ENCODE results near the gene FAM50B.

Gene FAM50B, protein sequence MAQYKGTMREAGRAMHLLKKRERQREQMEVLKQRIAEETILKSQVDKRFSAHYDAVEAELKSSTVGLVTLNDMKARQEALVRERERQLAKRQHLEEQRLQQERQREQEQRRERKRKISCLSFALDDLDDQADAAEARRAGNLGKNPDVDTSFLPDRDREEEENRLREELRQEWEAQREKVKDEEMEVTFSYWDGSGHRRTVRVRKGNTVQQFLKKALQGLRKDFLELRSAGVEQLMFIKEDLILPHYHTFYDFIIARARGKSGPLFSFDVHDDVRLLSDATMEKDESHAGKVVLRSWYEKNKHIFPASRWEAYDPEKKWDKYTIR

DNA sequence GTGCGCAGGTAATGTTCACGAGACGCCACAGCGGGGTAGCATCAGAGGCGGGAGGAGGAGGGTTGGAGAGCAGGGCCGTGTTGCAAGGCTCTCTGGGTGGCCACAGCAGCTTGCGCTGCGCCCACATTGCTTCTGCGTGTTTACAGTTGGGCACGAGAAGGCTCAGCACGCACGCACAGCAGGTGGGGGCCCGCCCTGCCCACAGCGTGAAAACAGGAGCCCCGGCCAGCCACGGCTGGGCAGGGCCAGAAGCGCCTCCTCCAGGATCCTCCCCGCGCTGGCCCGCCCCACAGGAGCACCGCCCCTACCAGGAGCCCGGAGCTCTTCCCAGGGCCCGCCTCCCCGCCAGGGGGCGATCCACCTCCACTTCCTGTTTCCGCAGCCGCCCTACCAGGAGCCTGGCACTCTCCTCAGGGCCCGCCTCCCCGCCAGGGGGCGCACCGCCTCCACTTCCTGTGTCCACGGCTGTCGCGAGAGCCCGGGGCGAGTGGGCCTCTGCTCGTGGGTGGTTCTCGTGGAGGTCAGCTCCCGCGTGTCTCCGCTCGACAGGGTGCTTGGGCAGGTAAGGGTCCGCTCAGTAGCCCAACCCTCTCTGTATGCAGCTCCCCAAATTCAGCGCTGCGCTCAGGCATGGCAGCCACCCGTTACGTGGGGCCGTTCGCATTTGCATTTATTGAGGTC, at the start of gene FAM50B:
TSS of gene FAM50B (plus strand) at position 449 of the 681 bp plus-strand sequence. CDS start 439 bp downstream, outside the sequence.
- DNase-seq (ENCODE audit: low read depth in 1 of 2, low spot score in 1 of 2), result peak; percentile 84 to 86

DNA sequence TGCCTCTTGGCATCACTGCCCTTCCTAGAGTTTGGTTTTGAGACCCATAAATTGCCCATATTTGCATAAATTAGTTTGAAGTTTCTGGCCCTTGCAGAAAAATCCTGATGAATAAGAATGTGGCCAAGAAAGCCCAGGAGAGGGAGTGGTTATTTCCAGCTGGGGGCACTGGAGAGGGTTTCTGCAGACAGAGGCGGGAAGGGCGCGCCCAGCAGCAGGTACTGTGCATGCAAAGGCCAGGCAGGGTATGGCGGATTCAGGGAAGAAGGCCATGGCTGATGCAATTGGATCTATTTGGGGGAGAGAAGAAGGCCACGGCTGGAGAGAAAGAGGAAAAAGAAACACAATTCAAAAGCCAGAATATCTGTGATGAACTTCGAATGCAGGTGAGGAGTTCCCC, 49.5 kb upstream of the FAM50B start:
- DNase-seq (ENCODE audit: low read depth in 1 of 2, low spot score in 1 of 2), result no peak

DNA sequence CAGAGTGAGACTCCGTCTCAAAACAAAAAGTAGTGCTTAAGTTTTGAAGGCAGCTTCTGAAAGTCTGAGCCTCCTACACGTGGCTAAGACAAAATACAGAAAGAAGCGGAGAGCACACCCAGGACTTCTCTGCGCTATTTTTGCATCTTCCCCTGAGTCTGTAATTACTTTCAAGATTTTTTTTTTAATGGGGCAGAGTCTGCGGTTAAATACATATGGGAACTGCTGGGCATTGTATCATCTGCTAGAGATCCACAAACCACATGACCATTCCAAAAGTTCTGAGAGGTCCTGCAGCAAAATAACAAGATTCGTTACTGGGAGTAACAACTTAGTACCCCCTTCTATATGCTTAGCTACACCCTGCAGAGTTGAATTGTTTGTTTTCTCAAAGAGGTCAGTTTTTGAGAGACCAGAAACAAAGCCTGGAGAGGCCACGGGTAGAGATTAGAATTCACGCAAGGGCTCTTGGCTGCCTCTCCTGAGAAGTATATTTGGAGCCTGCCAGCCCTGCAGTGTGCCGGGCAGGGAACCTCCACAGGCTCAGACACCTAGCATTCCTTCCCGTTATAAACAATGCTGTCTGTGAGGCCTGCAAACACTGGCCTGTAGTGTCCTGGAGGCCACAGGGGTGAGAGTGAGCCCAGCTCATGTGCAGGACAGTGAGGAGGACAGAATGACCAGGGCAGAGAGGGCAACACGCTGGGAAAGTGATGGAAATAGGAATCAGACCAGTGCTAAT, 48.2 kb upstream of the FAM50B start:
- DNase-seq (ENCODE audit: low read depth in 1 of 2, low spot score in 1 of 2), result no peak

DNA sequence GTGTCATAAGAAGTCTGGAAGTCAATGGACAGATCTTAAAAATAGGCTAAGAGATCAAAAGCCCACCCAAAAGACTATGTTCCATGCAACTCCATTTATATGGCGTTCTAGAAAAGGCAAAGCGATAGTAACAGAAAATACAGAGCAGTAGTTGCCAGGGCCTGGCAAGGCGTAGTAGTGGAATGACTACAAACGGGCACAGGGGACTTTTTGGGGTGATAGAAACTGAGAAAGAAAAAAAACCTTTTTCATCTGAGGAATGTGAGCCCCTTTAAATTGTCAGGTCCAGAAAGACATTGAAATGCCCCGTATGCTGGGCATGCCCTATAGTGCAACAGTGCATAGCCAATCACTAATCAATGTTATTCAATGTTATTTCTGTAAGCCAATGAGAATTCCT, 47.2 kb upstream of the FAM50B start:
- no peak for DNase-seq (ENCODE audit: low read depth in 1 of 2, low spot score in 1 of 2)

DNA sequence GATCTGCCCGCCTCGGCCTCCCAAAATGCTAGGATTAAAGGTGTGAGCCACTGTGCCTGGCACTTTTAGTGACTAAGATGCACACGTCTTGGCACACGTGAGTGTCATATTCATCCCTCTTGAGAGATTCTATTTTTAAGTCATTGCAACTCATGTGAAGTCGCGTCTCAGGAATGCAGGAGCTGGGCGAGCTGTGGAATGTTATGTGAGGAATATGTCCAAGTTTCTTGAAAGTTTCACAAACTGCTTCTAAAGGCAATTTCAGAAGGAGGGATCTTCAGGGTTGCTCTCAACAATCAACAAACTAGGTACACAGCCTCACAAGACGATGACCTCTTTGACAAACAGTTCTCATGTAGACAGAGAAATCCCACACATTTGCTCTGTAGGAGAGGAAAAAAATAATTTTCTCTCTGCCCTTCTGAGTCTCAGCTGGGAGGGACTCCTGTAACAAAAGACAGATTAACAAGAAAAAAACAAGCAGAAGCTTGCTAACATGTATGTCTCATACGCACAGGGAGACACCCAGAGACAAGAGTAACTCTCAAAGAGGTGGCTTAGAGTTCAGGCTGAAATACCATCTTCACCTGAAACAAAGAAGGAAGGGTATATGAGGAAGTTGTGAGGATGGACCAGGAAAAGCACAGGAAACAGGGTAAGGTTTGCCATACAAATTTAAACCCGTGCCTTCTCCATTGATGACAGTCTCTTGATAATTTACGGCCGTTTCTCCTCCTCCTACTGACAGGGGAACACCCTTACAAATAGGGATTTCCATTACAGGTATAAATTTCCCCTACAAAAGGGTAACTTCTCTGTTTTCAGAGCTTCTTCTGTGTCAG, 45.3 kb upstream of the FAM50B start:
- no peak for DNase-seq (ENCODE audit: low read depth in 1 of 2, low spot score in 1 of 2)

DNA sequence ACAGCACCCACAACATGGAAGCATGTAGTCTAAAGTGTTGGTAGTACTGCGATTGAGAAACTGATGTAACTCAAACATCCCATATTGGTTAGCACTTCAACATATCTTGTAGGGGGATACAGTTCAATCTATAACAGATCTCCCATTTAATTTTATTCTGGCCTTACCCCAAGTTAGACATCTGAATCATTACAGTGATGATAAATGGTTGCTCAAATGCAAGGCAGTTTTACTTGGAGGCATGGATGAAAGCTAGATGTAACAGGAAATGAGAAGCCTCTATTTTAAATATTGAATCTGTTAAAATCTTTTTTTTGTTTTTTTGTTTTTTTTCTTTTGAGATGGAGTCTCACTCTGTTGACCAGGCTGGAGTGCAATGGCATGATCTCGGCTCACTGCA, 44.2 kb upstream of the FAM50B start:
- no peak for DNase-seq (ENCODE audit: low read depth in 1 of 2, low spot score in 1 of 2)

DNA sequence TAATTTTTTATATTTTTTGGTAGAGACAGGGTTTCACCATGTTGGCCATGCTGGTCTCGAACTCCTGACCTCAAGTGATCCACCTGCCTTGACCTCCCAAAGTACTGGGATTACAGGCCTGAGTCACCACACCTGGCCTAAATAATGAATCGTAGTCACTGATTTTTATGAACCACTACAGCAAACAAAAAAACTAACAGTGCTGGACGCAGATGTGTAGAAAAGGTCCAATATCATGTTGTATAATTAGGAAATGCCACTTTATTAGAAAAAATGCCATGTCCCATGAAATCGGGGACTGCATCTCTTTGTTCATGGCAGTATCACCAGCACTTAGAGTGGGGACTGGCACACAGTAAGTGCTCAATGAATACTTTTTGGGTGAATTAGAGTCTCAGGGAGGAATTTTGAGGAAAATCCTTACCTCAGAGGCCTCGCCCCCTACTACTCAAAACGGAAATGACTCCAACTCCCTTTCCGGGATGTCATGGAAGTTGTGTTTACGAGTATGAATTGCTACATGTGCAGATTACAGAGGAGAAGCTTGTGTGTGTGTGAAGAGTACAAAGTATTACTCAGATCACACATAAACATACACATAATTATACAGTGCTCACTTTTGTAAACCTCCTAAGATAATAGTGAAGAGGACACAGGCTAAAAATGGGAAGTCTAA, 43.6 kb upstream of the FAM50B start:
- DNase-seq (ENCODE audit: low read depth in 1 of 2, low spot score in 1 of 2), result no peak

DNA sequence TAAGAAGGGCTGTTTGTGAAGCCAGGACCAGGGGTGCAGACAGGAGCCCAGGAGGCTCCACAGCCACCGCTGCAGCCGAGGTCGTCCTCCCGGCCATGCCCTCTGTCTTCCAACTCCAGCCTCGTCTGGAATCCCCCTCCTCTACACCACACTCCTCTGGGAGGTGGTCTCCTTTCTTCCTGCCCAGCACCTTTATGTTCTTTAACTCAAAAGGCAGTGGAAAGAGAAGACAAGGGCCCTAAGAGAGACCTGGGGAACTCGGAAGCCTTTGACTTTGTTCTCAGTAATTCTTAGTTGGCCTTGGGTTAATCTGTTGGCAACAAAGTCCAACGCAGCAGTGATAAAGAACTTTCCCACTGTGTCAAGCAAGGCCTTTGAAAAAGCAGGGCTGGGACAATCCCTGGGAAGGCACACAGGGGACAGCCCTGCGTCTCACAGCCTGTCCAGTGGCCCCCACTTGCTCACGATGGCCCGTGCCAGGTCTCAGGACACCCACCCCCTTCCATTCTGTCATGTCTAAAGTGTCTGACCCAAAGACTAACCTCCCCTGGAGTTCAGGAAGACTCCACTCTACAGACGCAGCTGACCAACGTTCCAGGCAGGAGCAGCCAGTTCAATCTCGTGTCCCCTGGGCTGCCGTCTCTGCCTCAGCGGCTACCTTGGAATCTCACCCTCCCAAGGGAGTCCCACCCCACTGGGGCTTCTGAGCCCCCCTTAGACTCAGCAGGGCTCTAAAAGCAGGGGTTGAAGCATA, 42.8 kb upstream of the FAM50B start:
- DNase-seq (ENCODE audit: low read depth in 1 of 2, low spot score in 1 of 2), result no peak

DNA sequence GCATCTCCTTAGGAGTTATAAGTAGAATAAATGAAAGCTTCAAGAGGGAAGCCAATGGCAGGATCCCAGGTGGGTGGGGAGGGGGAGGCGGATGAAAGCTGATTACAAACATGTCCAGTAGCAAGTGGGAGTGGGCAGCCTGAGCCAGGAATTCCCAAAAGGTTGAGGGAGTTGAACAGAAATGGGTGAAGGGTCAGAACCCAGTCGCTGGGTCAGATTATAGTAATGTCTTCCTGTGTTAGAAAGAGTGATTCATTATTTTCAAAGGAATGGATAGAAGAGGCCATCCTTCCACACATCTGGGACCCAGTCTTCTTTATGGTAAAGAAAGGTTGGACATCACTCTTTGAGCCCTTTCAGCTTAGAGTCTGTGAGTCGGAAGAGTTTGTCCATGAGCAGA, 41.0 kb upstream of the FAM50B start:
- no peak for DNase-seq (ENCODE audit: low read depth in 1 of 2, low spot score in 1 of 2)

DNA sequence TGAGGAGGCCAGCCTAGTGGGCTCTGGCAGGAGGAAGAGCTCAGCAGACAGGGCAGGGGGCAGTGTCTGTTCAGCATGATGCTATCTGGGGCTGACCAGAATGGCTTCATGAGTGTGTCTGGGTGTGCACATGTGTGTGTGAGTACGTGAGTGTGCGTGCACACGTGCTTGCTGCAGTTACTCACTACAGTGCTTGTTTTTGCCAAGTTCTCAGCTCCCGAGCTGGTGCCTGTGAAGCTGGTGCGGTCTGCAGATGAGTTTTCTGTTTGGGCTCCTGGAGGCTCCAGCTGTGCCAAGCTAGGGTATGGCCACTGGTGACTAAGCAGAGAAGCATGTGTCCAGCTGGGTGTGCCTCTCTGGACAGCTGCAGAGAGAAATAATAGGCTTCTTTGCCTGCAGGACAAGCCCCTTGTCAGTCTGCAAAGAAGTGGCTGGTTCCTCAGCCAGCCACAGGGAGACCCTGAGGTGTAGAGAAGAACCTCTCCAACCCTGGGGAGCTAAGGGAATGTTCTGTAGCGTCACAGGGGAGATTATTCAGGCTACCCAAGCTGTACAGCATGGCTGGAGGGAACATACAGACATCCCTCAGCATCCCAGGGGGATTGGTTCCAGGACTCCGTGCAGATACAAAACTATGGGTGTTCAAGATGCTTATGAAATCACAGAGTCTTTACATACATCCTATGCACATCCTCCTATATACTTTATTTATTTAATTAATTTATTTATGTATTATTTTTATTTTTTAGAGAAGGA, 40.2 kb upstream of the FAM50B start:
- no peak for DNase-seq (ENCODE audit: low read depth in 1 of 2, low spot score in 1 of 2)

DNA sequence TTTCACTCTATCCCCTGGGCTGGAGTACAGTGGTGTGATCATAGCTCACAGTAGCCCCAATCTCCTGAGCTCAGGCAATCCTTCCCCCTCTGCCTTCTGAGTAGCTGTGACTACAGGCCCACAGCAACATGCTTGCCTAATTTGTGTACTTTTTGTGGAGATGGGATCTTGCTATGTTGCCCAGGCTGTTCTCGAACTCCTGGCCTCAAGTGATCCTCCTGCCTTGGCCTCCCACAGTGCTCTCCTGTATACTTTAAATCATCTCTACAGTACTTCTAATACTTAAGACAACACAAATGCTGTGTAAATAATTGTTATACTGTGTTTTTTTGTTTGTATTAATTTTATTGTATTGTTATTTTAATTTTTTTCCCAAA, 39.7 kb upstream of the FAM50B start:
- no peak for DNase-seq (ENCODE audit: low read depth in 1 of 2, low spot score in 1 of 2)

DNA sequence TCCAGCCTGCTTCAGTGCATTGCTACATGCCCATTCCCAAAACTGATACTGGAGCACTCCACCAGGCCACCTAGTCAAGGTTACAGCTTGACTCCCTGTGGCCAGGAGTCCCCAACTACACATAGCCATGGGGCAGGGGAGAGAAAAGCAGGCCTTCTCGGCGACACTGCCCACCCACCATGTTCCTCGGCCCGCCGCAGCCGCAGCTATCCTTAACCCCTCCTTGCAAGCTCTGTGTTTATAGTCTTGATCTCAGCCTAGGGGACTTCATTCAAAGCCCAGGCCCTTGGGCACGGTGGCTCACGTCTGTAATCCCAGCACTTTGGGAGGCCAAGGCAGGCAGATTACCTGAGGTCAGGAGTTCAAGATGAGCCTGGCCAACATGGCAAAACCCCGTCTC, 39.2 kb upstream of the FAM50B start:
- no peak for DNase-seq (ENCODE audit: low read depth in 1 of 2, low spot score in 1 of 2)

DNA sequence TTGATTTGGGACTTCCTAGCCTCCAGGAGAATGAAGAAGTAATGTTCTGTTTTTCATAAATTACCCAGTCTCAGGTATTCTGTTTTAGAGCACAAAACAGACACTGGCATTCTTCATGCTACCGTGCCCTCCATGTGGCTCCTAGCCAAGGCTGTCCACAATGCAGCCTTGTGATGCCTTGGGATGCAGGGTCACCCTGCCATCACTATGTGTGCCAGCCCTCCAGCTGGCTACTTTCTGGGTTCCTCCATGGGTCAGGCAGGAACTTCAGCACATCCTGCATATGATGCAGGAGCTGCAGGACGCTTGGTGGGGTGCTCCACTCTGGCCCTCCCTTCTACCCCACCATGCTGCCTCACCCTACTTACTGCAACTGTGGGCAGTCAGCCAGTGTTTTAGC, 38.0 kb upstream of the FAM50B start:
- no peak for DNase-seq (ENCODE audit: low read depth in 1 of 2, low spot score in 1 of 2)

DNA sequence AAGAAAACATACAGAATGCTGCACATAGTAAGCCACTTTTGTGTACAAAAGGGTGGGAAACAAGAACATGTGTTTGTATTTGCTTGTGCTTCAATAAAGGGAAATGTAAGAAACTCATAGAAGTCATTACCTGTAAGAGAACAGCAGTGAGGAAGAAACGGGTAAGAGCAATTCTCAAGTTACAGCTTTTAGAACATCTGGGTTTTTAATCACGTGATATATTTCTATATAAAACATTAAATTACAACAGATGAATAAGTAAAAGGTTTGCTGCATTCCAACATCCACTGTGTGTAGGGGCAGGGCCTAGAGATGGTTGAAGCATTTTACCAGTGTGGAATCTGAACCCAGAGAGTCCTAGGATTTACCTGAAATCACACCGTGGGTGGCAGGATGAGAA, 36.6 kb upstream of the FAM50B start:
- no peak for DNase-seq (ENCODE audit: low read depth in 1 of 2, low spot score in 1 of 2)

DNA sequence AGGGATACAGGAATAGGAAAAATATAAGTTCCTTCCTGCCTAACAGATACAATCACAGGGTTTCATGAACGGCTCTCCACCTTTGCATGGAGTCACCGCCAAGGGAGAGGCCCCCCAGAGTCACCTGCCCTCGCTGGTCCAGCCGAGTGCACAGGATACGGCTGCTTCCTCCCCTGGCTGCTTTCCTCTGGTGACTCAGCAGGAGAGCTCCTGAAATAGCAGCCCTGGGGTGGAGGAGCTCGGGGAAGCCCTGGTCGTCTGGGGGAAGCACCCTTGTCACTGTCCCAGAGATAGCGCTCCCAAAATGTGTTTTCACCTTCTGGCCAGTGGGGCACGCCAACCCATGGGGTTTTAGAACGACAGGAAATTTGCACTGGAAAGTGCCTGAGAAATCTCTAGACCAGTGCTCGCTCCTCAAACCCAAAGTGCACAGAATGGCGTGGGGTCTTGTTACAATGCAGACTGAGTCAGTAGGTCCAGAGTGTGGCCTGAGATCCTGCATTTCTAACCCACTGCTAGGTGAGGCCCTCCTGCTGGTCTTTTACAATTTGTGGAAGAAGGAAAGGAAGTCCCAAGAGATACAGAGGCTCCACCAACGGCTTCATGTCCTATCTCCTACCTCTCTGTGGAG, 35.9 kb upstream of the FAM50B start:
- DNase-seq (ENCODE audit: low read depth in 1 of 2, low spot score in 1 of 2), result no peak

DNA sequence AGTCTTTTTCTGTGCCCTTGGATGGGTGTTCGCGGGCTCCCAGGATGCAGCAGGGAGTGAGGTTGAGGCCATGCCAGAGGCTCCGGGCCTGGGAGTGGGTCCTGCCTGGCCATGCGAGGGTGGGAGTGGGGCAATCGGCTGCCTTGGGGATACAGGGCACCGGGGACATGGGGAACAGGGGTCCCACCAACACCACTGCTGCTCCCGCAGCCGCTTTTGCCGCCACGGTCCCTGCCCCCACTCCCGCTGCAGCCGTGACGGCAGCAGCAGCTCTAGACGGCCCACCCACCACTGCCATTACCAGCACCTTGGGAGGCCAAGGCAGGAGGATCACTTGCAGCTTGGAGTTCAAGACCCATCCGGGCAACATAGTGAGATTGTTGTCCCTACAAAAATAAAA, 35.3 kb upstream of the FAM50B start:
- no peak for DNase-seq (ENCODE audit: low read depth in 1 of 2, low spot score in 1 of 2)

DNA sequence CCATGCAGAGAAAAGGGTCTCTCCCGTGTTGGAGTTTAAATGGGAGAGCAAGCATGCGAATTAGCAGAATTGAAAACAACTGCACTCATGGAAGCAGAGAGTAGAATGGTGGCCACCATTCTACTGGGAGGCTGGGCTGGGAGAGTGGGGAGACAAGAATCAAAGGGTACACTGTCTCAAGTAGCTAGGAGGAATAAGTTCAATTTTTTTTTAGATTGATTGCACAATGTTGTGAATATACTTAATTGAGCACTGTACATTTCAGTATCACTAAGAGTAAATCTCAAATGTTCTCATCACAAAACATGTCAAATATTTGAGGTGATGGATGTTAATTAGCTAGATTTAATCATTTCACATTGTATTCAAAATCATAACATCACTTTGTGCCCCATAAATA, 34.6 kb upstream of the FAM50B start:
- DNase-seq (ENCODE audit: low read depth in 1 of 2, low spot score in 1 of 2), result no peak

DNA sequence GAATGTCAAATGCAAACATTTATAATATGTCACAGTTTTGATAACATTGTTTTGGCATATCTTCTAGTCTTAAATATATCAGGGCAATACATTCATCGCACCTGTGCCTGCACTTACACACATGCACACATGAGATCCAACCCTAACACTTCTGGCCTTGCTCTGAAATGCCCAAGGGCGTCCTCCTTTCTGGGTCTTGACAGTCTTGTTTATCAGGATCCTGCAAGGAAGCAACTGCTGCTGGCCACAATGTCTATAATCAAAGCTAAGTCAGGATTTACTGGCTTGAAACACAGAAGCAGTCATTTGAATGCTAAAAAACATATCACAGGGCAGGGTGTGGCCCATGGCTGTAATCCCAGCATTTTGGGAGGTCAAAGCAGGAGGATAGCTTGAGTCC, 32.9 kb upstream of the FAM50B start:
- DNase-seq (ENCODE audit: low read depth in 1 of 2, low spot score in 1 of 2), result no peak
